HG03139 (cell line): ENCODE results near the gene RNFT2.

Experiments used
- ATAC-seq: cut with Tn5 transposase; IDR thresholded peaks from one replicate; pipeline ENCODE4 v1.9.1; 2021; ENCODE audit not compliant: unreplicated experiment

RNFT2 gene

GRCh38 chr12:116870306-116870705 lies 132.2 kb downstream of the RNFT2 start:
- ATAC-seq: no peak

- ATAC-seq: no peak
Observed at GRCh38 chr12:116874324-116874995, 136.3 kb downstream of the RNFT2 start.

GRCh38 chr12:116876151-116876869 lies 138.2 kb downstream of the RNFT2 start:
- no peak for ATAC-seq

- no peak for ATAC-seq
Observed at GRCh38 chr12:116878567-116879508, 140.7 kb downstream of the RNFT2 start.

- ATAC-seq: no peak
Observed at GRCh38 chr12:116879509-116880212, 141.5 kb downstream of the RNFT2 start.

GRCh38 chr12:116880213-116880816 lies 142.2 kb downstream of the RNFT2 start:
- ATAC-seq: no peak

GRCh38 chr12:116880817-116881324 lies 142.8 kb downstream of the RNFT2 start:
- peak; percentile 56 for ATAC-seq

GRCh38 chr12:116881325-116881876 lies 143.3 kb downstream of the RNFT2 start, which contains the start of gene HRK:
TSS of gene HRK (minus strand) at chr12:116881441. CDS start at chr12:116881307, 134 bp downstream.
- no peak for ATAC-seq

GRCh38 chr12:116881877-116882507 lies 143.9 kb downstream of the RNFT2 start:
- no peak for ATAC-seq

- no peak for ATAC-seq
Observed at GRCh38 chr12:116882742-116883141, 144.6 kb downstream of the RNFT2 start.

GRCh38 chr12:116884871-116885270 lies 146.8 kb downstream of the RNFT2 start:
- ATAC-seq: no peak

GRCh38 chr12:116885491-116885890 lies 147.4 kb downstream of the RNFT2 start:
- no peak for ATAC-seq

- ATAC-seq: no peak
Observed at GRCh38 chr12:116887244-116887643, 149.1 kb downstream of the RNFT2 start.

- ATAC-seq: no peak
Observed at GRCh38 chr12:116887897-116888296, 149.8 kb downstream of the RNFT2 start.

- ATAC-seq: no peak
Observed at GRCh38 chr12:116890330-116890729, 152.2 kb downstream of the RNFT2 start.

- ATAC-seq: no peak
Observed at GRCh38 chr12:116891019-116891418, 152.9 kb downstream of the RNFT2 start.

- no peak for ATAC-seq
Observed at GRCh38 chr12:116892349-116893140, 154.4 kb downstream of the RNFT2 start.

GRCh38 chr12:116894913-116895312 lies 156.8 kb downstream of the RNFT2 start:
- ATAC-seq: no peak
